Inferior parietal cortex (tissue), 1 donor: ENCODE results near the gene SIAH3.

Experiments
- DNase-seq: peaks from one replicate; pipeline ENCODE4 v3.0.0-alpha.2; 2016; ENCODE audit errors: extremely low spot score

The SIAH3 gene

DNA sequence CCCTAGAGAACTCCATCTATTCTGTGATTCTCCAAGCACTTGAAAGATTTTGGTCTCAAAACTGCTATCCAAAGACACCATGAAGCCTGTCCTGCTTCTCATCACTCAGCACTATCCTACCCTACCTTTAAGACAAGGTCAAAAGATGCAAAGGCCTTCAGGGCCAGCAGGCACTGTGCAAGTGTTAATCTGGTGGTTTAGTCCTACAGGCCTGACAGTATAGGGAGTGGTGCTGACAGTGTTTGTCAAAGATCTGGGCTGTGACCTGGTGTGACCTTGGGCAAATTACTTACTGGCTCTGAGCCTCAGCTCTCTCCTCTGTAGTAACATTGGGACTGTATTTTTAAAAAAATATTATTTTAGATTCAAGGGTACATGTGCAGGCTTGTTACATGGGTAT, 28.0 kb downstream of the SIAH3 start:
- no peak for DNase-seq

DNA sequence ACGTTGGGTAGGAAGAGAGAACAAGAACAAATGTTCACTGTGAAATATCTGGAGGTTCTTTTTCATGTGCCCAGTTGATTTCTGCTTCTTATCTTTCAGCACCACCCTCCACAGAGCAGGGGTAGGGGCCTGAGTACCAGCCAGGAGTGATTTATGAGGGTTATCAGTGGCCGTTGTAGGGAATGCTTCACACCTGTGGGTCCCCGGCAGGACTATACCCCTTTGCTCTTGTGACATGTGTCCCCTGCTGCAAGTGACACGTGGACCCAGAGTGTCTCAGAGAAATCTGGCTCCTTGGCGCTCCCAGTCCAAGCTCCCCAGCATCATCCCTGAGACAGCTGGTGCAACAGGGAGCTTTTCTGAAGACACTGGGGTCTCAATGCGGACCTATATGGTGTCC, 29.7 kb downstream of the SIAH3 start:
- no peak for DNase-seq

DNA sequence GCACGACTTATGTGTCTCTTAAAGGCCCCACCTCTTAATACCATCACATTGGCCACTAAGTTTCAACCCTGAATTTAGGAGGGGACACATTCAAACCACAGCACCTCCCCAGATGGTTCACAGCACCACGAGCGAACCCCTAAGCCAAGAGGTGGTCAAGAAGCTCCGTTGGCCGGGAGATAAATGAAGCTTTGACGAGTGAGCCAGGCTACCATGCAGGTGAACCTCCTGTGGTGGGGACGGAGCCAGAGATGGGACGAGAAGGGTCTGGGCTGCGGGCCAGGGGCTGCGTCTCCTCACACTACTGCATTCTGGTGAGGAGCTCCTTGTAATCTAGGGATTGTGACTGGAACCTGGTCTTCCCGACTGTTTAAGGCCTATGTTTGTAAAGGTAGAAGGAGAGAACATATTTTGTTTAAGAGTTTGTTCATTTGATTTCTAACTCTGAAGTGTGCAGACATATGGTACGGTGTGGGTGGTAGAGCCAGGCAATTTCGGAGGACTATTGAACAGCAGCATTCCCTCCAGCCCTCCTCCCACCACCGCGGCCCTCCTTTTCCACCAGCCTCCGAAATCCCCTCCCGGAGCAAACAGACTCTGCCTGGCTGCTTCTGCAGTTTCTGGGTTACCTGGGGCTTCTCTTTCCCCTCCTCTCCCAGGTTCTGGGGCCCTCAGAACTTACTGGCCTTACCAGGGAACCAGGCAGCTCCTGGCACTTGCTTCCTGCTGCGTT, 31.3 kb downstream of the SIAH3 start:
- no peak for DNase-seq

DNA sequence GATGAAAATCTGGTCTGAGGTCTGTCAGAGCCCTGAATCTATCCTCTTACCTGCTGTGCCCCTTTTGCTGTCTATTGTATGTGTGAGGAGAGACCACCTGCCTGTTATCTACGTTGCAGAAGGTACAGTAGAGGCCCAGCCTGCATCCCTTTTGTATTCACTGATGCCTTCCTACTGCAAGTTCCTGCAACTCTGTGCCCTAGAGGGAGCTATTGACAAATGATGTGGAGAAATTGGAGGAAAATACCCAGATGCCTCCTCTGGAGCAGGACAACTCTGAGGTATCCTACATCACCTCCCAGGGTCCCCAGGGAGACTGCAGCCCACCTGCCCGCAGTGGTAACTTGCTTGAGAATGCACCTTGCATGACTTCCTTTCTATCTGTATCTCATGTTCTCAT, 33.7 kb downstream of the SIAH3 start:
- DNase-seq, result no peak

DNA sequence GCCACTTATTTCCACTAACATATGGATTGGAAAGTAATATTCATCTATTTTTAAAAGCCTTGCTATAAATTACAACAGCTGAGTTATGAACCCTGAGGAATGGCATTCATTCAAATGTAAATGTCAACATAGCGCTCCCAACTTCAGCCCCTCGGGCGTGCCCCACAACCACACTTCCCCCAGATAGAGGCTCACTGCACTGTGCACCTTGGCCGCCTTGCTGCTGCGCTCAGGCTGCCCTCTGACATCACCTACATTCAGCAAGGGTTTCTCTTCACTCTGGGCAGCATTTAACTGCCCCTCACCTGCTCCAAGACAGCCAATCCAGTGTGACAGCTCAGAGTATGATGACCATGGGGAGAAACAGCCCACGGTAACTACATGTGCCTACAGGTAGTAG, 35.1 kb downstream of the SIAH3 start:
- no peak for DNase-seq

DNA sequence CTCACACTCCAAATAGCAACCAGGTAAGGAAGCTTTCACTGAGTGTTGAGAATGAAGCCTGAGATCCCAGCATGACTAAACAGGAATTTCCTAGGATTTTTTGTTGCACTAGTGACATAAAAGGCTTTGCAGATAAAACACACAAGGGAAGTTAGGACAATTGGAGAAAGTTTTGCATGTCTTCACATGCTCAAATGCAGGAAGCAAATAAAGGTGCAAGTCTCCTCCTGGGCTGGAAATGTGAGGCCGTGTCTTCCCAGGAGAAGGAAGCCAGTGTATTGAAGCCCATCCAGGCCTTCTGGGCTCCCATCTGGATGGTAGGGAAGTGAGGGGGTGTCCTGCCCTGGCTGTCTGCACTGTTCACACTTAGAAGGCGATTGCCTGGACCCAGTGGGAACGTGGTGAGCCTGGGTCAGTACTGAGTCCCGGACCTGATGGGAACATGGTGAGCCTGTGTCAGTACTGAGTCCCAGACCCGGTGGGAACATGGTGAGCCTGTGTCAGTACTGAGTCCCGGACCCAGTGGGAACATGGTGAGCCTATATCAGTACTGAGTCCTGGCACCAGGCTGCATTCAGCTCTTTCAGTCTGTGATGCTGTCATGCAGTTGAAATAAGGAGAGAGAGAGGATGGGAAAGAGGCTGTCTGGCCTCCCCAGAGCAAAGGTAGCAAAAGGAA, 38.7 kb downstream of the SIAH3 start:
- DNase-seq, result no peak

DNA sequence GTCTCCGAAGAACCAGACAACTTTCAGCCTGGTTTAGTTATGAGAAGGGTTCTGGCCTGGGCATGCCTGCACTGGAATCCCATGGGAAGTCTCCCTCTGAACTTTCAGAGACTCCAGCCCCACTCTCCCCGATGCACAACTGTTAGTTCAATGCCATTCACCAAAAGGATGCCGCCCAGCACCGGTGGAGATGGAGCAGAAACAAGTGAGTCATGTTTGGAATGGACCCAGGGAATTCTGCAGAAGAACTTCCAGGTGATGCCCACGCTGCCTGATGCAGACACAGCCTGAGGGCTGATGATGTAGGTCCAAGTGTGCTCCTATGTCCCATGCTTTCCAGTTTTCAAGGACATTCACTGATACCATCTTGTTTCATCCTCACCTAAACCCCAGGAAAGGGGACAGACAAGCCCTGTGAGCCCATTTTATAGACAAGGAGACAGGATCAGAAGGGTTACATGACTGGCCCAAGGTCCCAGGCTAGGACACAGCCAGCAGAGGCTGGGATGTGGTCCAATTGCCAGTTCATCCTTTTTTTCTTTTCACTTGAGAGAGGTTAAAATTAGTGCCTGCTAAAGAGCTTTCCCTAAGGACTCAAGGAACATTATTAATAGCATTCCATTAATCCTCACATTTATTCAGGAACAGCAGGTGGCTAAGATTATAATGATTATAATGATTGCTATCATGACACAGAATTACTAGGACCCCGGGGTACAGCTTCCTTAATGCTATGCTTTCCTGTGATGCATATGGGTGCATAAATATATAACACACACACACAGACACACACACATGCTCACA, 39.5 kb downstream of the SIAH3 start:
- no peak for DNase-seq

DNA sequence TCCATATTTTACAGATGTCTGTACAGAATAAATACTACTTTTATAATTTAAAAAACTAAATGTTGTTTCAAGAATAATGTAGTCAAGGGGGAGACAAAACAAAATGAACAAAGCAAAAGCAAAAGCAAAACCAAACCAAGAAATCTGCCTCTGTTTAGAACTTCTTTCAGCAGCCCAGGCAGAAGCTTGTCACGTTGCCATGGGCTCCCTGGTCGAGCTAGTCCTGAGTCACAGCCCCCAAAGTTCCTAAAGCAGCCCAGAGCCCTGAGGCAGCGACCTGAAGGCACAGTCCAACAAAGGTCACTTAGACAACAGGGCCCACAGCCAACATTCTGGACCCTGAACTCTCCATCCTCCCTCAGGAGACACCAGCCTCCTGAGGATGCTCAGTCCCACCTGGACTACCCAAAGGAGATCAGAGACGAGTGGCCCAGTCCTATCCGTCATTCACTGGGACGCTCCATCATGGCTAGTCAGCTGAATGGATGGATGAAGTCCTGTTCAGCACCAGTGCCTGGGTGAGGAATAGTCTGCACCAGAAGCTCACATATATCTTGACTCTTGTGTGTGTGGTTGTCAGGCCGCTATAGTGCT, 41.7 kb downstream of the SIAH3 start:
- DNase-seq, result no peak

DNA sequence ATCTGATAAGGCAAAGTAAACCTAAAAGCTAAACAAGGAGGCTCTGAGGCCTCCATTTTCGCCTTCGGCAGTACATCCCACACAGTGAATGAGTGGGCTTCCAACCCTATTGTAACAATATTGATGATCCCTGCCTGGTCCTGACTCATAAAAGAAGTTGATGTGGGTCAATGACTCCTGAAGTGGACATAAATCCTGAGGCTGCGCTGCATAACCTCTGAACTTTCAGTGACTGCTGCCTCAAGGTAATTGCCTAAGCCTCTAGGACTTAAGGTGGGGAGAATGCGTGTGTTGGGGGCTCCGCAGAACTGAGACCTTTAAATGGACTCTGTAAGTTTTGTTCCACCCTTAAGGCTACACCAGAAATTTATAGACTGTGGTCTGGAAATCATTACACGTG, 42.6 kb downstream of the SIAH3 start:
- no peak for DNase-seq

DNA sequence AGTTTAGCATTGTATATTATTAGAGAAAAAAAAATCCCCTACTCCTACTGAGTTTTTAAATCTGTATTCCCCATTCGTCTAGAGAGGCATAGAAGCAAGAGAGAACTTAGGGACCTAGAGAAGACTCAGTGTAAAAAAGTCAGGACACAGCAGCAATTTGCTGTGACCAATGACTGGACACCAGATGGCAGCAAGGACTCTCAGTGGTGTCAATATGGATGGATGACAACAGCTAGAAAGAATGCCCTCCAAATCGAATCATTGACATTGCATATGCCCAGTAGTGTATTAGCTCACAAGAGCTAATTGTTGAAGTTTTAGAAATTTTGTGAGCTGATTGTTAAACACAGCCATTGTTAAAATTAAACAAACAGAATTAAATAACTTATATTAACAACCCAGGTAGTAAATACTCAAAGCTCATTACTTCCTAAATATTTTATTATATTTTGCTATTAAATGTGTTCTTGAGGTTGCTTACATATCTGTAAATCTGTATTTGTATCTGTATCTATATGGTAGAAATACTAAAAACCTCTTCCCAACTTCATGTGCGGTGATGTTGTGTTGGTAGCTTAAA, 43.9 kb downstream of the SIAH3 start:
- DNase-seq, result peak; percentile 63

DNA sequence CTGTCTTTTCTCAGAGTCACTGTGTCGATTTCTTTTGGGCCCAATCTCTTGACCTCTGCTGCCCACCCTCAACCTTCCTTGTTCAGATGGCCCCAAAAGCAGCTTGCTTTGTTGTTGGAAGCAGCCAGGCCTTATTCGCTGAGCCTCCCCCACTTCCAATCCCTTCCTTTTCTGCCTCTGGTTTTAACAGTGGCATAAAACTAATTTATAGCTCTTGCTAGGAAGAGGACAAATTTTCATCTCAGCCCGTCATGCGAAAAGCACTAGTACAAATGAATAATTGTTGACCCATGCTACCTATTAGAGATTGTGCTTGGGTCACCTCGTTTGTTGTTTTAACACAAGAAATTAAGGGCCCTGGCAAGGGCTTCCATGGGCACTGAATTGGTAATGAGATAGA, 51.1 kb downstream of the SIAH3 start:
- DNase-seq, result no peak

DNA sequence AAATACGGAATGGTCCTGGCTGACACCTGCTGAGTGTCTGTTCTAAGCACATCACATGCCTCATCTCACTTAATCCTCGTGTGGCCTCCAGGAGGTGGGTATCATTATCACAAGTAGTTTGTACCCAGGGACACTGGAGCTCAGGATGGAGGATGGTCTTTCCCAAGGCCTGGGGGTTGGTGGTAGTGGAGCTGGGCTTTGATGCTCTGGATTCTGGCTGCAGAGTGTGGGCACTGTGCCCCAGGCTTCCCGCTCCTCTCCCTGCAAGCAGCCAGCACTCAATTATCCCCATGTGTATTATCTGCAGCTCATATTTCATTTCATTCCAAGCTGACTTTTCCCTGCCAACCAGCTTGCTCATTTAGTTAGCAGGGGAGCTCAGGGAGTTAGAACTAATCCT, 52.1 kb downstream of the SIAH3 start:
- no peak for DNase-seq

DNA sequence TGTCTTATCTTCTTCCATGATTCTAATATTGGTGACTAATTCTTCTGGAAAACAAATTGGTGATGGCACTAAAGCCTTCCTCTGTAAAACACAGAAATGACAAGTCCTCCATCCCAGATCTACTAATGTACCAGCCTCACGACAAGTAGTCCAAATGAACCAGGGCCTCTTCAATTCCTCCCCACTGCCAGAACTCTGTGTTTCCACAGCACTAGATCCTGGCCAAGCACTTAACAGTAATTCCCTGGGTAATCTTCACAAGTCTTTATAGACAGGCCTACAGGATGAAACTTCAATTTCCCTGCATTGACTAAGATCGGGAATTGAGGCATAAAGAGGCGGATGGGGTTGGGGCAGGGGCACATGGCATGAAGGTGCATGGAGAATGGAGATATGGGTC, 52.7 kb downstream of the SIAH3 start:
- no peak for DNase-seq

DNA sequence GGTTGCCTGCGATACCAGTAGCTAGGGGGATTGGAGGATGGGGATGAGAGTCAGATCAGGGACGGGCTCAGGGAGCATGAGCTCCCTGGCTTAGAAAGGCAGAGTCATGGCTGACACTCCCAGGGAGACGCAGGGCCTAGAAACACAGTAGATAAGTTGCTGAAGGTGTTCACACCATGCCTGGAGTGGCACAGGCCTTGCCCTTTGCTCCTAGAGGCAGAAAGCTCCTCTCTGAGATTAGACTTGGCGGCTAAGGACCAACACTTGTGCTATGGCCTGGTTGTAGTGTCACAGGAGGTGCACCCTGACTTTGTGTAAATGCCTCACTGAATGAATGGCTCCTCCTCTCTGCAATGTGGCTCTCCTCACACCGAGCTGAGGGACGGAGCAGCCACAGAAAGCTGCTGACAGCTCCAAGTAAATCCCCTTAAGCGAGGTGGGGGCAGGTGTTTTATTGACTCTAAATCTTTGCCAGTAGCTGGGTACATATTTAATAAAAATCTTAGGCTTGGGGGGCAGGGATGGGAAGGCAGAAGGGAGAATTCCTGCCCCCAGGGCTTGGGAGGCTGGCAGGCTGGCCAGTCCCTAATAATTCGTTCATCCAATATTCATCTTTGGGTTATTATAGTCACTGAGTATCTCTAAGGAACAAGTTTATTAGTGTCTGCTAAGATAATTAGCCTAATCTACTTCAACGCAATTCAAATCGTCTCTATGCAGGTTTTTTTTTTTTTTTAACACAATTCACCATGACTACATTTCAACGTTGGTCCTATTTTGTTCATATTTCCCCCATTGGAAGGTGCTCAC, 54.9 kb downstream of the SIAH3 start:
- no peak for DNase-seq

DNA sequence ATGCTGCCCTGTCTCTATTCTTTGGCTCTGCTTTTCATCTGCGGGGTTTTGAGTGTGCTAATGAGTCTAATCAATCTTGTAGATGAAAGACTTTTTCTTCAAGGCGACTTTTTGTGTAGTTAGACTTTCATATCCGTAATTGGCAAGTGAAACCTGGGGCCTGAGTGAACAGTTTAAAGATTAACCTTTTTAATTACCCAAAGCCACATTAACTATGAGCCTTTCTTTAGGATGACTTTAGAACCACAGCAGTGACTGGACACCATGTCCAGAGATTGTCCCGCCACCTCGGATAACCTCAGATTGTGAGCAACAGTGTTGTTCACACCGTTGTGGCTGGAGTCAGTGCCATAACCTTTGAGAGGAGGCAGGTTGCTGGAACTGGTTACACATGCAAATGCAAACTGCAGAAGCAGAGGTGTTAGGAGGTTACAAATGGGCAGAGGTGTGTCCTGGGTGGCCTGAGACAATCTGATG, 58.7 kb downstream of the SIAH3 start:
- DNase-seq, result no peak

DNA sequence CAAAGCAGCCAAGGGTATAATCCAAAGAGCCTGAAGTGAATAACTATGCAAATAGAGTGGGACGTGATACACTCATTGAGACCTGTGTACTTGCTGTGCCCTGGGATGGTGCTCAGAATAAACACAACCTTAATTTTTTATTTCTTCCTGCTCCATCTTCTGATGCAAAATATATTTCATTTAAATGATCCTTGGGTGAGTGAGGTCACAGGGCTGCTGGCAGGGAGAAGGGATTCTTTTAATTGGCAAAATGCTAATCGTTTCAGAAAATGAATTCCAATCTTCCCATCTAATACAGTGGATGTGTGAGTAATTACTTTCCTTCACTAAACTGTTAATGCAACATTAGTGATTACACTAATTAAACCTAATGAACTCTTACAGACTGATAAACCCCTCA, 63.5 kb downstream of the SIAH3 start:
- no peak for DNase-seq

DNA sequence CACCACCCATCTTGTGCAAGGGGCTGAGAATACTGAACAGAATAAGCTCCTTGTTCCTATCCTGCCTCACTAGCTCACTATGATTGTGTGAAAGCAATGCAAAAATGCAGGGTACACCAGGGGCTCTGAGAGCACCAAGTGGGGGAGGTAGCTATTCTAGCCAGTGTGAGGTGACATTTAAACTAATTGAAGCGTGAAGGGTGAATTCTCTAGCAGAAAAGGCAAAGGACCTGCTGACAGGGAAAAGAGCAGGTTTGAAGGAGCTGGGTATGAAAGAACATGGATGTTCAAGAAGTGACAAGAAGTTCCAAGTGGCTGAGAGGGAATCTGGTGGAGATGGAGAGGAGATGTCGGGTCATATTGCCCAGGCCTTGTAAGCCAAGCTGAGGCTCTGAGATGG, 64.2 kb downstream of the SIAH3 start:
- DNase-seq, result no peak

DNA sequence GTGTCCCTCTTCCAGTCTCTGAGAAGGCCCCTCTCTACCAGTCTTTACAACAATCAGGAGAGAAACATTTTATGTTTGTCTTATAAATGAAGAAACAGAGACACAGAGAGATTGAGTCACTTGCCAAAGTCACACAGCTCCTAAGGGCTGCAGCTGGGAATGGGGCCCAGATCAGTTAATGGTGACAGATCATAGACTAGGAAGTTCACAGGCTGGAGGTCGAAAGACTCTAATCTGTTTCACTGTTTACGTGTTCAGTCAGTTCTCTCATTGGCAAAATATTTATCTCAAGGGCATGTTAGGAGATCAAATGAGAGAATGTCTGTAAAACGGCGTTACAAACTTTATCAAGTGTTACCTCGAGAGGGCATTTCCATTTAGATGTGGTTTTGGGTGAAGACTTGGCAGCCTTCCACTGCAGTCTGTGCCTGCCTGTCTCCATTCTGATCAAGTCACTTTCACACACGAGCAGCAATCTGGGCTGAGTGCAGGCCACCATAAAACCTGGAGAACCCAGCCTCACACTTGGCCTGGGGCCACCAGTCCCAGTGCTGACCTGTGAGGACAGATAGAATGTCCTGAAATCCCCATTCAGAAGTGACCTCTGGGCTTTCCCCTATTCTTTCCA, 65.1 kb downstream of the SIAH3 start:
- DNase-seq, result no peak

DNA sequence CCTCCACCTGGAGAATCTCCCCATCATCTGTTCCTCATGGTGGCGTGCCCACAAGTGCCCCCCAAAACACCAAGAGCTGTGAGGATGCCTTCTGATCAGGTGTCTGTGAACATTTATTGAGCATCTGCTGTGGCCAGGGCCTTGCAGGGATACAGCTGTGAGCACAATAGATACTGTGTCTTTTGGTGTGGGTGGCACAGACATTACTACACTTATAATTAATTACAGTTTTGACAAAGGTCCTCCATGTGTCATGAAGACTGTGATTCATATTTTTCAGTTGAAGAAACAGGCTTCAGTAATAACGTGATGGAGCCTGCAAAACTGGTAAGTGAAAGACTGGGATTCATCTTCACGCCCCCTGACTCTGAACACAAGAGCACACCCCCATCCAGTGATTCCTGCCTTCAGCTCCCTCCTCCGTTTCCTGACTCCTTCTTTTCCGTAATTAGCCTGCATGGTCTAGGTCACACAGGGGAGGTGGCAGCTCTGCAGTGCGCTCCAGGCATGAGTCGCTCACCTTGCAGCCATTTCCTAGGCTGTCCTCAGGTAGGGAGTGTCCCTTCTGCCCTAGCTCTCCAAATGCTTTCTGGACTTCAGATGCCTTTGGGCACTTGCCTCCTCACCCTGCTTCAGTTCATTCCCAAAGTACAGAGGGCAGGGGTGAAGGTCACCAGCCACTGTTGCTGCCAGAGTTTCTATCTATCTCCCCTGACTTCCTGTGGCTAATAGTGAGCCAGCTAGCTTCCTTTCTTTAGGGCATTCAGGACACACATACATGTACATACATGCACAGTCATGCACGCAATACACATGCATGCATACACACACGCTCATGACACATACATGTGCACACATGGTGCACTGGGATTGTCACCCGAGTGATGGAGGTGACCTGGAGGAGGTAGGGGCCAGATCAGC, 66.5 kb downstream of the SIAH3 start:
- no peak for DNase-seq
